Measurements from ENCODE around the gene TLR8. TPM values are rescaled to one million over a fixed set of nuclear protein-coding genes. Genes with fewer than 3 reads are reported as not detected.

The TLR8 gene
- total RNA-seq, 1 donor from 2014 or later, result not detected

DNA sequence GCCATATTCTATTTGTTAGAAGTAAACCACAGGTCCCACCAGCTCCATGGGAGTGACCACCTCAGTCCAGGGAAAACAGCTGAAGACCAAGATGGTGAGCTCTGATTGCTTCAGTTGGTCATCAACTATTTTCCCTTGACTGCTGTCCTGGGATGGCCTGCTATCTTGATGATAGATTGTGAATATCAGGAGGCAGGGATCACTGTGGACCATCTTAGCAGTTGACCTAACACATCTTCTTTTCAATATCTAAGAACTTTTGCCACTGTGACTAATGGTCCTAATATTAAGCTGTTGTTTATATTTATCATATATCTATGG is 16.1 kb downstream of the TLR8 start:
- Mint-ChIP-seq H3K9me3 (ENCODE audit: unreplicated experiment) (no peaks in the 10 kb centered on the region), H3K27me3 (ENCODE audit: unreplicated experiment) (no peaks in the 10 kb centered on the region), H3K4me1 (ENCODE audit: unreplicated experiment) (no peaks in the 10 kb centered on the region), H3K4me3 (ENCODE audit: unreplicated experiment) (no peak overlapping the region), H3K36me3 (ENCODE audit: low read depth, unreplicated experiment) (no peaks in the 10 kb centered on the region), H3K27ac (ENCODE audit: unreplicated experiment) (no peak overlapping the region)
- TF ChIP-seq, protein P1, sequence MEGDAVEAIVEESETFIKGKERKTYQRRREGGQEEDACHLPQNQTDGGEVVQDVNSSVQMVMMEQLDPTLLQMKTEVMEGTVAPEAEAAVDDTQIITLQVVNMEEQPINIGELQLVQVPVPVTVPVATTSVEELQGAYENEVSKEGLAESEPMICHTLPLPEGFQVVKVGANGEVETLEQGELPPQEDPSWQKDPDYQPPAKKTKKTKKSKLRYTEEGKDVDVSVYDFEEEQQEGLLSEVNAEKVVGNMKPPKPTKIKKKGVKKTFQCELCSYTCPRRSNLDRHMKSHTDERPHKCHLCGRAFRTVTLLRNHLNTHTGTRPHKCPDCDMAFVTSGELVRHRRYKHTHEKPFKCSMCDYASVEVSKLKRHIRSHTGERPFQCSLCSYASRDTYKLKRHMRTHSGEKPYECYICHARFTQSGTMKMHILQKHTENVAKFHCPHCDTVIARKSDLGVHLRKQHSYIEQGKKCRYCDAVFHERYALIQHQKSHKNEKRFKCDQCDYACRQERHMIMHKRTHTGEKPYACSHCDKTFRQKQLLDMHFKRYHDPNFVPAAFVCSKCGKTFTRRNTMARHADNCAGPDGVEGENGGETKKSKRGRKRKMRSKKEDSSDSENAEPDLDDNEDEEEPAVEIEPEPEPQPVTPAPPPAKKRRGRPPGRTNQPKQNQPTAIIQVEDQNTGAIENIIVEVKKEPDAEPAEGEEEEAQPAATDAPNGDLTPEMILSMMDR (IDR thresholded peaks at IDR 0.05; ENCODE audit: unreplicated experiment), result no peak
- DNase-seq (ENCODE audit: low spot score), result no peak

DNA sequence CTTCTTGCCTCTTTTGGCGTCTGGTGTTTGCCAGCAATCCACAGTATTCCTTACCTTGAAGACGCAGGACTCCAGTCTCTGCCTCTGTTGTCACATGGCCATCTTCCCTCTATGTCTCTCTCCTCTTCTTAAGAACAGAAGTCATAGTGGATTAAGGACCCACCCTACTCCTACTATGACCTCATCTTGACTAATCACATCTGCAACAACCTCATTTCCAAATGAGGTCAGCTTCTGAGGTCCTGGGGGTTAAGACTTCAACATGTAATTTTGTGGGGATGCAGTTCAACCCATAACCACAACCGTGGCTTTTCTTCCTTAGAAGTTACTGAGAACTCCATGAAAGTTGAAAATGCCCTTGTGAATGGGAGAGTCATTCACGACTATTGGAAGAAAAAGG is 23.3 kb downstream of the TLR8 start:
- TF ChIP-seq, protein P1 (IDR thresholded peaks at IDR 0.05; ENCODE audit: unreplicated experiment), result no peak
- Mint-ChIP-seq H3K9me3 (ENCODE audit: unreplicated experiment) (no peaks in the 10 kb centered on the region), H3K4me3 (ENCODE audit: unreplicated experiment) (no peak overlapping the region), H3K27me3 (ENCODE audit: unreplicated experiment) (no peaks in the 10 kb centered on the region), H3K27ac (ENCODE audit: unreplicated experiment) (no peak overlapping the region), H3K36me3 (ENCODE audit: low read depth, unreplicated experiment) (no peaks in the 10 kb centered on the region), H3K4me1 (ENCODE audit: unreplicated experiment) (no peaks in the 10 kb centered on the region)
- DNase-seq (ENCODE audit: low spot score), result no peak

DNA sequence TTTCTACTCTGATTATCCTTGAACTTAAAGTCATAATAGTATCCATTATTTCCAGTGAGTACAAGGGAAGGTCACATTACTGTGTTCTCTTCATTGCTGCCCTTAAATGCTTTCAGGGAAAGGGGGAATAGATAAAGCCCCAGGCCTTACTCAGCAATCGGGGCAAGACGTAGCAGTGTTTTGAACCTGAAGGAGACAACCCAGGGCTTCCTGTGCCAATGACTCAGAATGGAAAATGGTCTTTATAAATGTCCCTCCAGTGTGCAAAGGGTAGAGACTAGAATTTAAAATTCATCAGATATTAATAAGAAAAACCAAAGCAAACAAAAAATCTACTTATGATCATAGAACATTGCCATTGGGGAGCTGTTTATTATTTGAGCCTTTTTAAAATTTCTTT is 23.7 kb downstream of the TLR8 start:
- no peak for DNase-seq (ENCODE audit: low spot score)
- H3K4me3 Mint-ChIP-seq (ENCODE audit: unreplicated experiment), result no peak overlapping the region
- H3K36me3 Mint-ChIP-seq (ENCODE audit: low read depth, unreplicated experiment), result no peaks in the 10 kb centered on the region
- TF ChIP-seq, protein P1 (IDR thresholded peaks at IDR 0.05; ENCODE audit: unreplicated experiment), result no peak
- no peak overlapping the region for H3K27ac Mint-ChIP-seq (ENCODE audit: unreplicated experiment)
- H3K27me3 Mint-ChIP-seq (ENCODE audit: unreplicated experiment), result no peaks in the 10 kb centered on the region
- no peaks in the 10 kb centered on the region for H3K4me1 Mint-ChIP-seq (ENCODE audit: unreplicated experiment)
- H3K9me3 Mint-ChIP-seq (ENCODE audit: unreplicated experiment), result no peaks in the 10 kb centered on the region

DNA sequence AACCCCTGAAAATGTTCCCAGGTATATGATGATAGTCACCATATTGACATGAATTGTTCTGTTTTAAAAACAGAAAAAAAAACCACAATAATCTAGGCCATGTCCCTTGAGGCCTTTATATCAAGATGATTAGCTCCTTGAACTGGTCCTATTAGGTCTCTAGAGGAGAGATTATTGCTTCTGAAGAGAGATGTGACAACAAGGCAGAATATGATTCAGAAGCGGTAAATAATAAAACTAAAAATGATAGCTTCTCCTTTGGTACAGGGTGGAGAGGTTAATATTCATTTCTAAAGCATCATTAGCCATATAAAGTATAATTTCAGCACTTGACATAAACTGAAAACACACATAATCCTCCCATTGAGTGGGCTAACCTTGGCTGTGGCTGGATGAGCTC is 25.8 kb downstream of the TLR8 start:
- no peaks in the 10 kb centered on the region for H3K27me3 Mint-ChIP-seq (ENCODE audit: unreplicated experiment)
- H3K36me3 Mint-ChIP-seq (ENCODE audit: low read depth, unreplicated experiment), result no peaks in the 10 kb centered on the region
- H3K4me3 Mint-ChIP-seq (ENCODE audit: unreplicated experiment), result no peak overlapping the region
- DNase-seq (ENCODE audit: low spot score), result no peak
- no peaks in the 10 kb centered on the region for H3K9me3 Mint-ChIP-seq (ENCODE audit: unreplicated experiment)
- no peaks in the 10 kb centered on the region for H3K4me1 Mint-ChIP-seq (ENCODE audit: unreplicated experiment)
- no peak overlapping the region for H3K27ac Mint-ChIP-seq (ENCODE audit: unreplicated experiment)
- TF ChIP-seq, protein P1 (IDR thresholded peaks at IDR 0.05; ENCODE audit: unreplicated experiment), result no peak

DNA sequence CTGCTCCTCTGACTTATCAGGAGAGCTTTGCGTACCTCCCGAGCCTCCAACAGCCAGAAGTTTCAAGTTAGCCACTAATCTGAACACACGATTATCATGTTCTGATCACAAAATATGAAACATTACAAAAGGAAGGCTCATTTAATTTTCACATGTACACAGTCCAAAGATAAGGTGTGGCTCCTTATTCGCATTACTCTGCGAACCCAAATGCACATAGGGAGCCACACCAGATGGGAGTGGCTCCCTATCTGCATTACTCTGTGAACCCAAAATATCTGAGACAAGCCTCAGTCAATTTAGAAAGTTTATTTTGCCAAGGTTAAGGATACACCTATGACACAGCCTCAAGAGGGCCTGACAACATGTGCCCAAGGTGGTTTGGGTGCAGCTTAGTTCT is 28.4 kb downstream of the TLR8 start:
- no peak for DNase-seq (ENCODE audit: low spot score)
- H3K27me3 Mint-ChIP-seq (ENCODE audit: unreplicated experiment), result no peaks in the 10 kb centered on the region
- TF ChIP-seq, protein P1 (IDR thresholded peaks at IDR 0.05; ENCODE audit: unreplicated experiment), result no peak
- no peaks in the 10 kb centered on the region for H3K36me3 Mint-ChIP-seq (ENCODE audit: low read depth, unreplicated experiment)
- H3K9me3 Mint-ChIP-seq (ENCODE audit: unreplicated experiment), result no peaks in the 10 kb centered on the region
- no peaks in the 10 kb centered on the region for H3K4me1 Mint-ChIP-seq (ENCODE audit: unreplicated experiment)
- no peak overlapping the region for H3K4me3 Mint-ChIP-seq (ENCODE audit: unreplicated experiment)
- no peak overlapping the region for H3K27ac Mint-ChIP-seq (ENCODE audit: unreplicated experiment)
